GM03348 (cell line): ENCODE results near the gene MTREX.

ENCODE experiments used
- DNase-seq: peaks from one replicate; pipeline ENCODE4 v3.0.0; 2012; ENCODE audit warnings: low spot score

MTREX gene

GRCh38 chr5:55383254-55383653 lies 75.5 kb downstream of the MTREX start:
- no peak for DNase-seq

DNA sequence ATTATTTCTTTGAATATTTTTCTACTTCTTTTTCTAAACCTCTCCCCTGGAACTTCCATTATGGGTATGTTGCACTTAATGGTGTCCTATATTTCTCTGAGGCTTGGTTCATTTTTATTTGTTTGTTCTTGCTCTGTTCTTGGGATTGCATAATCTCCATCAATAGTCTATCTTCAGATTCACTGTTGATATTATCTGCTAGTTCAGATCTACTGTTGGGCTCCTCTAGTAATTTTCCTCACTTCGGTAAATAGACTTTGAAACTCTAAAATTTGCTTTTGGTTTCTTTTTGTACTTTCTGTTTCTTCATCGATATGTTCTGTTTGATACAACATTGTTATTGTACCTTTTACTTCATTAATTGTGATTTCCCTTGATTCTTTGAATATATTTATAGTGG lies 76.3 kb downstream of the MTREX start:
- no peak for DNase-seq

DNA sequence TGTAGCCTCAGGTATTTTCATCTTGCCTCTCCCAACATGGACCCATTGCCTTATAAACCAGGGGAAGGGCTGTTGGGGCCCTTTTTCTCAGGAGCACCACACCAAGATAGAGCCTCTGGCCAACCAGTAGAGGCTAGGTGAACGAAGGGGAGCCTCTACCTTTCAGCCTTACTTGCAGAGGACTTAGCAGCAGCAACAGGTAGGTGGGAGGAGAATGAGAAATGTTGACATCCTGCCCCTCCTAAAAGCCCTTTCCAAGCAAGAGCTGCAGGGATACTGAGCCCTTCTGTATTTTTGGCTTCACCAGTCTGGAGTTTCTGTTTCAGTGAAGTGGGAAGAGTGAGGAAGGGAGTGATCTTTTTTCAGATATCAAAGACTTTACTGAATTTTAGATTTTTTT lies 77.4 kb downstream of the MTREX start:
- DNase-seq: no peak

- no peak for DNase-seq
Measured at GRCh38 chr5:55385846-55386245, 78.1 kb downstream of the MTREX start.

DNA sequence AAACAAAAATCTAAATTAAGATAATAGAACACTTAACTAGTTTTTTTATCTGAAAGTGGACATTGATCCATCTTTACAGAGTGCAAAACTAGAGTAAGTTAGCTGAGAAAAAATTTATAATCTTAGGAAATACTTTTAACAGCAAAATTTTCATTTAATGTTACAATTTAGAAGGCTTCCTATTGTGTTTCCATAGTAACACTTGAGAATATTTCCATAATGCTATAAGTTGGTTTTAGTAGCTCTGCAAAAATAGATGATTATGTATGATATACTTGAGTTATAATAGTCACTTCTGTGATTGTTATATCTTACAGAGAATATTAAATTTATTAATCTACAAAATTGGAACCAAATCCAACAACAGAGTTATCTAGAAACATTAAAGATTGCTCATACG lies 78.6 kb downstream of the MTREX start:
- DNase-seq: no peak

DNA sequence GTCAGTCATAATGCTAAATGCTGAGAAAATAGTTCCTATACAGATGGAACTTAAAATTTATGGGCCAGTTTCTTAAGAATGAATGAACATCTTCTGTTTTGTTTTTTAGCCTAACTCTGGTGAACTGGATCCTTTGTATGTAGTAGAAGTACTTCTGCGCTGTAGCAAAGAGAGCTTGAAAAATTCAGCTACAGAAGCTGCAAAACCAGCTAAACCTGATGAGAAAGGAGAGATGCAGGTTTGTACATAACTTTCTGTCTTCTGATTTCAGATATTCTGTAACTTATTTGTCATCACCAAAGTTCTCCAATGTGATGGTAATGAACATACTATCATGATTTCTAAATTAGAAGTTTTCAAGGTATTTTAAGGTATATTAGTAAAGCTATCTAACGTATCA lies 80.1 kb downstream of the MTREX start:
- no peak for DNase-seq

- DNase-seq: no peak
Measured at GRCh38 chr5:55391707-55392106, 83.9 kb downstream of the MTREX start.

GRCh38 chr5:55392669-55393068 lies 84.9 kb downstream of the MTREX start:
- DNase-seq: no peak

DNA sequence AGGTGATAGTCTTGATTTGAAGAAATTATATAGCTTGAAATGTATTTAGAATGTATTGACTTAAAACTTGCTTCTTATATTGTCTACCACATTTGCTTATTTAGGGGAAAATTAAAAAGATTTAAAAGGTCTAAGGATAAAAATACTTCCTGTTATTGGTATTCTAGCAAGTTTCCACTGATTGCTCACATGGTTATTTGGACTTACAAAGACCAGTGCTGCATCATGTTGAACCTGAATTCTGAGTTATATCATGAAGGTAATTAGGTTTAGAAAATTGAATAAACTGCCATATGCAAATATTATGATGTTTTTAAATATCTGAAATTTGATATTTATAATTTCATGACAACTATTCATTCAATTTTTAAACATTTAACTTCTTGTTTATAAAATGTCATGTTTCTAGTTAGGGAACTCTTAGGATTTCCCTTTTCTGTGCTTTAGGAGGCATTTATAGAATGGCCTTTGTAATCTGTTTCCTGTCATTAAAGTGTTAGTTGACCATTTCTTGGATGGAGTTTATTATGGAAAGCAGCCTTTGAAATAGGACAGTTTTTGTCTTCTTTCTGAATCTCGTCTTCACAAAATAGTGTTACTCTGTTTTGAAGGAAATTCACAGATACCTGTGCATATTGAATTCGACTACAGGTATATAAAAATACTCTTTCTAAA lies 85.8 kb downstream of the MTREX start:
- DNase-seq: no peak

GRCh38 chr5:55402199-55402598 lies 94.4 kb downstream of the MTREX start:
- DNase-seq: no peak

DNA sequence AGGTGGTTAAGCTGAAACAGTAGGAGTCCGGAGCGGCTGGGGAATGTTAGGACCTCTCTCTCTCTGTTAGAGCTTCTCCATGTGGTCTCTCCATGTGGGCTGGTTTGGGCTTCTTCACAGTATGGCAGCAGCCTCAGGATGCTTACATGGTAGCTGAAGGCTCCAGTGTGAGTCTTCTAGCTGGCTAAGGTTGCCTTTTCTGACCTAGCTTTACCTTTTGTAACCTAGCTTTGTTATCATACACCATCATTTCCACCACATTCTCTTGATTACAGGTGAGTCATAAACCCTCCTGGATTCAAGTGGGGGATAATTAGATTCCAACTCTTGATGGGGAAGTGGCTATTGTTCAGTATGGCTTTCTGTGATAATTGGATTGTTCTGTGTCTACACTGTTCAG lies 98.5 kb downstream of the MTREX start:
- DNase-seq: no peak

DNA sequence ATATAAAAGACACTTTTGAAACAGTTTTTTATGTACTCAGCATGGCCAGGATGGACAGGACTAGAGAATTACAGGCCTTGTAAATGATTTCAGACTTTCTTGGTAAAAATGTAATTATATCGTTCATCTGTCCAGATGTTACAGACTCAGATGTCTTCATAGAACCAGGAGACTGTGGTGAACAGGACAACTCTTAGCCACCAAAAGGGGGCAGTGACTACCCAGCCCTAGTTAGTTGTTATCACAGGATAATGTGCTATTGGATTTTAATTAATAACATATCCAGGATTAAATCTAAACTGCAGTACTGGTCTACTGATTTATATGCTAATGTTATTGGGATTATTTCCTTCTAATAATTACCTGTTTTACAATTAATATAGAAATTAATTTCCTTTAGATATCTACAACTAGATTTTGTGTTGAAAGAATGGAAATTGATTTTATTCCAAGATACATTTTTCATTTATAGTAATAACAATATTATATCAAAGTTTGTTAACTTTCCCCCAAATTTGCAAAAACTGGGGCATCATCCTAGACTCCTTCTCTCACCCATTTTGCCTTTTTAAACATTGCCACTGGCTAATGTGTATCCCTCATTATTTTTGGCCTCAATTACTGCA lies 99.4 kb downstream of the MTREX start:
- peak; percentile 74 for DNase-seq

DNA sequence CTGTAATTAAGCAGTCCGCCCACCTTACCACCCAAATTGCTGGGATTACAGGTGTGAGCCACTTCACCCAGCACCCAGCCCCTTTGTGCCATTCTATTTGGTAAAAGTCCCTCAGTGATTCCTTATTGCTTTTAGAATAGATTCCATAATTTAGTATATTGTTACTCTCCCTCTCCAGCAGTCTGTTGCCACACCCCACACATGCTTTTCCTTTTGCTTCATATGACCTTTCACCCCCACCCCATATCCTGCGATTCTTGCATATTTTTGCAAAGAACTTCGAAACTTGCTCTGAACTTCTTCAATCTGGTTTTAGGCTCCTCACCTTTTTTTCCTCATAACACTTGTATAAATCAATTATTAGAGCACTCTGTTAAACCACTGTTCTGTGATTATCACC lies 100.2 kb downstream of the MTREX start:
- peak; percentile 14 for DNase-seq

DNA sequence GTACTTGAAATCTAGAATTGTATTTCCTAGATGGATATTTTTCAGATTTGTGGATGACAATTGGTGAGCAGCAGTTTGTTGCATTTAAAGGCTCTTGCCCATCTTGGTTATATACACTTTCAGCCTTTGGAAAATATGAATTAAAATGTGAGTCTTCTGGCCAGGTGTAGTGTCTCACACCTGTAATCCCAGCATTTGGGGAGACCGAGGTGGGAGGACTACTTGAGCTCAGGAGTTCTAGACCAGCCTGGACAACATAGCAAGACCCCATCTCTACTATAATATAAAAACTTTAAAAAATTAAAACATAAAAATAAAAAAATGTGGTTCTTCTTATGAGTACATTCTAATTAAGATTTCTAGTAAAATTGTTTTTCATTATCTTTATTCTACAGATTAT lies 102.0 kb downstream of the MTREX start:
- no peak for DNase-seq

DNA sequence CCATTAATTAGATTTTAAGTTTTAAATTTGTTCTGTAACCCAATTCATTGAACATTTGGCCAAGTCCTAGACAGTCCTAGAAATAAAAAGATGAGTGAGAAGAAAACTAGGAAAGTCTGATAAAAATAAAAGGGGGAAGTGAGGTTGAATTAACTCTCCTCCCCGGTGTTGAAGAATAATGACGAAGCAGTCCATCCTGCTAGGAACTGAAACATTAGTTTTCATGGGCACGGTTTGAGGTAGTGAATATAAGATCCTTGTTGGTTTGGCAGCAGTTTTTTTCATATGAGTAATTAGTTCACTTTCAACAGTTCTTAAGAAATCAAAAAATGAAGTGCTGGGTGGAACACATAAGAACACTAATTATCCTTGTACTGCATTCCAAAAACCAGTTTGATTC lies 103.1 kb downstream of the MTREX start:
- no peak for DNase-seq

- no peak for DNase-seq
Measured at GRCh38 chr5:55411876-55412275, 104.1 kb downstream of the MTREX start.

- no peak for DNase-seq
Measured at GRCh38 chr5:55413644-55414043, 105.9 kb downstream of the MTREX start.

- DNase-seq: no peak
Measured at GRCh38 chr5:55415071-55415470, 107.3 kb downstream of the MTREX start.

DNA sequence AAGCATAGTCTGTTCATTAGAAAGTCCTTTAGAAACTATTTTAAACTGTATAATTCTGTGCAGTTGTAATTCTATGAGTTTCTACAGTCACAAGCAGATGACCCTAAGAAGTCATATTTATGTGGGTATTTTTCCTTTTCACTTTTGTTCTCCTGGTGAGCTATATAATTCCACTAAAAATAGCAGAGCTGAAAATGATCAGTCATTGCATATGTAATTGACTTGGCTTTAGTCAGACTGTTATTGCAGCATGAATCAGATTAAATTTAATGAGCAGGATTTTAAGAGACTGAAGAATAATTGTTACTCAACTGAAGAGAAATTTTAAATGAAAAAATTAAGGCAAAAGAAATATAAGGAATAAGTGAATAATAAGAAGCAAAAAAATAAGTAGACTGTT lies 108.5 kb downstream of the MTREX start:
- DNase-seq: no peak

GRCh38 chr5:55418994-55419968 lies 111.5 kb downstream of the MTREX start:
- peak; percentile 50 for DNase-seq

GRCh38 chr5:55421074-55421529 lies 113.3 kb downstream of the MTREX start:
- no peak for DNase-seq

DNA sequence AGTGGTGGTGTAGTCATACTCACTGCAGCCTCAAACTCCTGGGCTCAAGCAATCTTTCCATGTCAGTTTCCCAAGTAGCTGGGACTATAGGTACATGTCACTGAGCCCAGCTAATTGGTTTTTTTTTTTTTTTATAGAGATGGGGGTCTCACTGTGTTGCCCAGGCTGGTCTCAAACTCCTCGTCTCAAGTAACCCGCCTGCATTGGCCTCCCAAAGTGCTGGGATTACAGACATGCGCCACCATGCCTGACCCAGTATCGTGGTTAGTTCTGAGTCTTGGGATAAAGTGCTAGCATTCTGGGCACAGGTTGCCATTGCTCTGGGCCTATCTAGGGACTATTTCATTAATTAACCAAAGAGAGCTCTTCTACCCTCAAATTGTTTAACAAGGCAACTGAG lies 118.7 kb downstream of the MTREX start:
- no peak for DNase-seq

GRCh38 chr5:55427157-55427556 lies 119.4 kb downstream of the MTREX start:
- peak; percentile 31 for DNase-seq
